Measurements from ENCODE around the gene MAP3K10. TPM values are rescaled to one million over a fixed set of nuclear protein-coding genes. Genes with fewer than 3 reads are reported as not detected.

MAP3K10 gene
- total and polyA plus RNA-seq, 2 donors from 2014 or later = 15.0 to 17.3 TPM

DNA sequence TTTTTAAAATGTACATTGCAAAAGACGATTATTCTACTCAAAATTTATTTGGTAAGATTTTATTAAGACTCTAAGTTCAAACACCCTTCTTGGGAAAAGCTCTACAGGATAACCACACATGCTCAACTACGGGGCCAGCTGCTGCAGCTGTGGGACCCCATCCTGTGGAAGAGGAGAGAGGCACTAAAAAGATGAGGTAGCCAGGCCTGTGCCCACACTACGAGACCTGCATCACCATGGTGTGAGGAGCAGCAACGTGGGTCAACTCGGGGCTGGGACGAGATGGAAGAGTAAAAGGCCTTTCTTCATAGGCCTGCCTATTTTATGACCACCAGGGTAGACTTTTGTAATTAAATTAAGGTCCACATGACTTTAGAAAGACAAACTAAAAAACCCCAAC, 39.8 kb downstream of the MAP3K10 start:
- intact Hi-C loops (cut with DNase I) = no loop called here
- no peak overlapping the region for H3K4me3 ChIP-seq (ENCODE audit: low read length in 3 of 3)
- no peak for DNase-seq
- no peak overlapping the region for H3K9ac ChIP-seq (ENCODE audit: low read length in 3 of 3)
- no peak for TF ChIP-seq CTCF (IDR thresholded peaks at IDR 0.05; ENCODE audit: borderline replicate concordance, extremely low read depth, insufficient read depth)
- no peaks in the 10 kb centered on the region for H3K27me3 ChIP-seq (ENCODE audit: control insufficient read depth, insufficient read depth, low read length)
- H3K4me1 ChIP-seq (ENCODE audit: control insufficient read depth in 2 of 3, insufficient read depth in 2 of 3, low read depth in 1 of 3, low read length in 3 of 3) = peaks cover 0 to 13% (median 9%) of the 10 kb centered on the region in 3 donors
- H3K27ac ChIP-seq (ENCODE audit: low read depth in 2 of 2, low read length in 2 of 2) = peak overlapping the region; percentile 32 to 83
- FAIRE-seq = no peak
- peaks cover 0 to 16% (median 6%) of the 10 kb centered on the region in 3 donors for H3K36me3 ChIP-seq (ENCODE audit: control insufficient read depth in 2 of 3, insufficient read depth in 3 of 3, low read length in 3 of 3)
- H3K9me3 ChIP-seq (ENCODE audit: control insufficient read depth in 2 of 3, insufficient read depth in 1 of 3, low read length in 3 of 3) = no peaks in the 10 kb centered on the region

- Histone ChIP-seq H3K27me3 (ENCODE audit: control insufficient read depth, insufficient read depth, low read length) (no peaks in the 10 kb centered on the region), H3K9me3 (ENCODE audit: control insufficient read depth in 2 of 3, insufficient read depth in 1 of 3, low read length in 3 of 3) (no peaks in the 10 kb centered on the region), H3K4me1 (ENCODE audit: control insufficient read depth in 2 of 3, insufficient read depth in 2 of 3, low read depth in 1 of 3, low read length in 3 of 3) (peaks cover 0 to 13% (median 9%) of the 10 kb centered on the region in 3 donors), H3K4me3 (ENCODE audit: low read length in 3 of 3) (no peak overlapping the region), H3K27ac (ENCODE audit: low read depth in 2 of 2, low read length in 2 of 2) (peak overlapping the region; percentile 23 to 83), H3K36me3 (ENCODE audit: control insufficient read depth in 2 of 3, insufficient read depth in 3 of 3, low read length in 3 of 3) (peaks cover 0 to 22% (median 6%) of the 10 kb centered on the region in 3 donors), H3K9ac (ENCODE audit: low read length in 3 of 3) (no peak overlapping the region)
- no peak for FAIRE-seq
- no peak for TF ChIP-seq CTCF (IDR thresholded peaks at IDR 0.05; ENCODE audit: borderline replicate concordance, extremely low read depth, insufficient read depth)
- intact Hi-C loops (cut with DNase I) = no loop called here
- peak in 4 of 5 donors; percentile 61 to 77 (median 70) for DNase-seq
Observed at GRCh38 chr19:40231544-40232424, 40.6 kb downstream of the MAP3K10 start.

DNA sequence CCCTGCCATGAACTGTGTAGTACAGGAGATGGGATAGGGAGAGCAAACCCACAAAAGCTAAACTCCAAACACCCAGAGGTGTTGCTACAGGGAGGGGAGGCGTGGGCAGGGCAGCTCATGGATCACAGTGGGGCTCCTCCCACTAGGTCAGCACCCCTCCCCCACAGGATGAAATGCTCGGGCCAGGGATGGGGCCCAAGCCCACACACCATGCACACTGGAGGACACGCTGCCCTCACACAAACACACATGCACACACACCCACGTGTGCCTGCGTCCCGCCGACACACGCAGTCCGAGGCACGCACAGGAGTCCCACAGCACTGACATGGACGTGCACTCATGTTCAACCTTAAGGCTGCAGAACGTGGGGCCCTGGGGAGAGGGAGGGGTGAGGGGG, 41.3 kb downstream of the MAP3K10 start:
- no peak for TF ChIP-seq CTCF (IDR thresholded peaks at IDR 0.05; ENCODE audit: borderline replicate concordance, extremely low read depth, insufficient read depth)
- no peak for FAIRE-seq
- Histone ChIP-seq H3K27me3 (ENCODE audit: control insufficient read depth, insufficient read depth, low read length) (no peaks in the 10 kb centered on the region), H3K4me1 (ENCODE audit: control insufficient read depth in 2 of 3, insufficient read depth in 2 of 3, low read depth in 1 of 3, low read length in 3 of 3) (peaks cover 0 to 13% (median 9%) of the 10 kb centered on the region in 3 donors), H3K9me3 (ENCODE audit: control insufficient read depth in 2 of 3, insufficient read depth in 1 of 3, low read length in 3 of 3) (no peaks in the 10 kb centered on the region), H3K4me3 (ENCODE audit: low read length in 3 of 3) (no peak overlapping the region), H3K36me3 (ENCODE audit: control insufficient read depth in 2 of 3, insufficient read depth in 3 of 3, low read length in 3 of 3) (peaks cover 0 to 26% (median 9%) of the 10 kb centered on the region in 3 donors), H3K9ac (ENCODE audit: low read length in 3 of 3) (no peak overlapping the region), H3K27ac (ENCODE audit: low read depth in 2 of 2, low read length in 2 of 2) (no peak overlapping the region)
- peak in 2 of 5 donors; percentile 50 to 62 for DNase-seq
- intact Hi-C loops (cut with DNase I) = no loop called here
